GM19193 (cell line): Measurements from ENCODE around the gene RASD2.

Experiments used
- POLR2A ChIP-seq: IDR thresholded peaks from 4 replicates; pipeline ENCODE4 v1.6.1; 2011; ENCODE audit not compliant: insufficient read depth, insufficient read length; ENCODE audit errors: extremely low read depth

The RASD2 gene

GRCh38 chr22:35560824-35561223 lies 20.2 kb downstream of the RASD2 start:
- no peak for TF ChIP-seq POLR2A

DNA sequence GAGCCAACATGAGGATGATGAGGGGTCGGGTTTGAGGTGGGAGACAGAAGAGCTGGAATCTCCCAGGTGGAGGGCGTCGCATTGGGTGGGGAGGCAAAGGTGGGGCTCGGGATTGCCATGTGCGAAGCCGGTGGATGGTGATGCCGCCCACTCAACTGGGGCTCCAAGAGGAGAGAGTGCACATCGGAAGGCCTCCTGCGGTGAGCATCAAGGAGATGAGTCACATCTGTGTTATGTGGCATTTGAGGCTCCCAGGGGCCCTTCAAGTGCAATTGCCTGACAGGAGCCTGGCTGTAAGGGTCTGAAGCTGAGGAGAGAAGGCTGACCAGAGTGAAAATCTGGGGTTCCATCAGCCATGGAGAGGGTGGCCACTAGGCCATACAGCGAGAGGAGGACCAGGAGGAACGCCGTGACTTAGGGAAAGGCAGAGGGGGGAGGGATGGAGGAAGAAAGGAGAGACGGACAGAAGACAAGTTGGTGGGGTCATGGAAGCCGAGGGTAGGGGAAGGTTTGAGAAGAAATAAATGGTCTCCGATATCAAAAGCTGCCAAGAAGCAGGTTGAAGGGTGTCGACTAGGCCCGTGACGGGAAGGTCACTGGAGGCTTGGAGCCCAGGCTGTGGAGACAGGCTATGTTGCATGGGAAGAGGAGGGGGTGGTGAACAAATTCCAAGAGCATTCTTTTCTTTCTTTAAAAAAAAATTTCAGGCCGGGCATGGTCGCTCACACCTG lies 21.3 kb downstream of the RASD2 start:
- no peak for TF ChIP-seq POLR2A

- TF ChIP-seq POLR2A = no peak
These were observed 22.6 kb downstream of the RASD2 start for GRCh38 chr22:35563211-35563610.

DNA sequence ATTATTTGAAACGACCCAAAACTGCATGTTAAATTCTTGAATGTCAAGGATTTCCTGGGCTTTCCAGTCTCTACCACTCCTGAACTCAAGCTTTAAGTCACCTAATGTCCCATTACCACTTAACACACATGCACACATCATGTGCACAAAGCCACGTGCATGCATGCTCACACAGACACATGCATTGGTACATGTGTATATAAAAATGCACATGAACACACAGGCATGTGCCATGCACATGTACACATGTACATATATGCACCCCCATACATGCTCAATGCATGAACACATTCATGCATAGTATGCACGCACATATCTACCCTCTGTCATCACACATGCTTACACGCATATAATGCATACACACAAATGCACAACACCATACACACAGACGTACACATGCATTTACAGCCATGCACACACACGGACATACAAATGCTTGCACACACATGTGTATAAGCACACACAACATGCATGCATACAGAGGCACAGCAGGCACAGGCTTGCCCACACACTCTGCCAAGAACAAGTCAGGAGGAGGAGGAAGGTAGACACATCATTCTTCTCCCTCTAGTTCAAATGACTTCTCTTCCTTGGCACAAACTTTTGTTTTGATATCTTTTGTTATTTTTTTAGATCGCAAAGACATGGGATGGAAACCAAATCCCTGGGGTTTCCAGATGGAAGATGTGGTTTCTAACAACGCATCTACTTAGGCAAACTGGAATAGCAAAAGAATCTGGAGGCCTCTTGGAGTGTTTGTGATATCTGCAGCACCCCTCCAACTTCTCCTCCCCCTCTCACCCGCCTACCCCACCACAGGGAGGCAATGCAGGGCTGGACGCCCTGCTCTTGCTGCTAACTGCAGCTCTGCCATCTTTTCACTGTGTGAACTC lies 24.6 kb downstream of the RASD2 start:
- TF ChIP-seq POLR2A = no peak

- TF ChIP-seq POLR2A = no peak
These were observed 26.9 kb downstream of the RASD2 start for GRCh38 chr22:35567351-35568141.

DNA sequence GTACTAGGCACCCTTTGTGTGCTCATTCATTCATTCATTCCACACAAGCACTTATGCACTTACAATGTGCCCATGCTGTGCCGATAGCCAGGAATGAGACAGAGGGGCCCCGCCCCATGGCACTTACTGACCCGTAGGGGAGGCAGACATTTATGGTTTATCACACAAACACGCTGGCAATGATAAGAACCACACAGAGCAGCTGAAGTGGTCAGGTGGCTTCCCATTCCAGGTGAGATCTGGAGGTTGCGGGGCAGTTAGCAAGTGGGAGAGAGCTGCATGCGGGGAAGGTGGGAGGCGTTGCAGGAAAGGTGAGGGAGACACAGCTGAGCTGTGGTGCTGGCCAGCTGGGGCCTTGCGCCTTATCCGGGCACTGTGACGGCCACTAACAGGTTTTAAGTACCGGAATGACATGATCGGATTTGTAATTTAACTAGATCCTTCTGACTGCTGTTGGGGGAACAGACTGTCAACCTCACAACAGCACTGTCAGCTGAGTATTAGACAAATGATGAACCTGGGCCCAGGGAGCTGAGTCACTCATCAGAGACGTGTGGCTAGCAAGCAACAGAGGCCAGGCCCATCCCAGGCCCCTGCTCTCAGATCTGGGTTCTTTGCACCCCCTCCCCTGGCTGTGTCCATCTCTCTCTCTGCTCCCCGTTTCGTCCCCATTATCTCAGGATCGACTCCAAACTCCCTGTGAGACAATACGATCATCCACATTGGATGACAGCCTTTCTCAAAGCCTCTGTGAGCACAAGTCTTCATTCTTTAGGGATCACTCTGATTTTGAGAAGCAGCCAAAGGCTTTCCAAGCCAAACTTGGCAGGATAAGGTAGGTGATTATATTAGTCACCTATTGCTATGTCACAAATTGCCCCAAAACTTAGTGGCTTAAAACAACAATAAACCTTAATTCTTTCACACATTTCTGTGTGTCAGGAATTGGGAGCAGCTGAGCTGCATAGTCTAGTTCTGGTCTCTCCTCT lies 28.4 kb downstream of the RASD2 start:
- TF ChIP-seq POLR2A = no peak

DNA sequence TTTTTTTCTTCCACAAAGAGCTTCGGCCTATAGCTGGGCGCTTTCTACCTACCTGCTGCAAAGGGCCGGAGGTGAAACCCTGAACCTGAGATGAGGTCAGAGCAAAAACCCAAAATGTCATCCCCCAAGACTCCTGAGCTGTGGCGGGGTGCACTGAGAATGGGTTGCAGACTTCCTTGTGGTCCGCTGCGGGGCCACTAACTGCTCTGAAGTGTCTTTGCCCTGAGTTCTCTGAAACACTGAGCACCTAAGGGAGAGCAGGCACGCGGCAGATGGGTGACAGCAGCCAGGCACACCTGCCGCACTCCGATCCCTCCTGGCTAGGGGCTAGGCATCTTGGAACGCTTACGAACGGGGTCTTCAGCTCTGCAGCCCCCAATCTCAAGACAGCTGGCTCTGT lies 29.3 kb downstream of the RASD2 start:
- TF ChIP-seq POLR2A = no peak

- TF ChIP-seq POLR2A = no peak
These were observed 30.1 kb downstream of the RASD2 start for GRCh38 chr22:35570686-35571194.

DNA sequence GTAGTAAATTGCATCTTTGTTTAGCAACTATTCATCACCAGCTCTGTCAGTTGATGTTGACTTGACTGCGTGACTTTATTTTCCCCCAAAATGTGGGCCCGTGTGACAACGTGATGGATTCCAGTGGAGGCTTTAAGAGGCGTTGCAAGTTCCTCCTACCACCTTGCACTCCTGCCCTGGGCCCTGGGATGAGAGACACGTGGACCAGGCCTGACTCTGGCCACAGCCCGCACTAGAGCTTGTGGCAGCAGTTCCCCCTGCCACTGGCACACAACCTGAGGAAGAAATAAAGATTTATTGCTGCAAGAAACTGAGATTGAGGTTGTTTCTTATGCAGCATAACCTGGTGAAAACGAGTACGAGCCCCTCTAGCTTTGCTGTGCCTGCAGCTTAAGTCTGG lies 31.9 kb downstream of the RASD2 start:
- TF ChIP-seq POLR2A = no peak

- no peak for TF ChIP-seq POLR2A
These were observed 34.6 kb downstream of the RASD2 start for GRCh38 chr22:35575116-35575748.

GRCh38 chr22:35576671-35577070 lies 36.0 kb downstream of the RASD2 start:
- TF ChIP-seq POLR2A = no peak

DNA sequence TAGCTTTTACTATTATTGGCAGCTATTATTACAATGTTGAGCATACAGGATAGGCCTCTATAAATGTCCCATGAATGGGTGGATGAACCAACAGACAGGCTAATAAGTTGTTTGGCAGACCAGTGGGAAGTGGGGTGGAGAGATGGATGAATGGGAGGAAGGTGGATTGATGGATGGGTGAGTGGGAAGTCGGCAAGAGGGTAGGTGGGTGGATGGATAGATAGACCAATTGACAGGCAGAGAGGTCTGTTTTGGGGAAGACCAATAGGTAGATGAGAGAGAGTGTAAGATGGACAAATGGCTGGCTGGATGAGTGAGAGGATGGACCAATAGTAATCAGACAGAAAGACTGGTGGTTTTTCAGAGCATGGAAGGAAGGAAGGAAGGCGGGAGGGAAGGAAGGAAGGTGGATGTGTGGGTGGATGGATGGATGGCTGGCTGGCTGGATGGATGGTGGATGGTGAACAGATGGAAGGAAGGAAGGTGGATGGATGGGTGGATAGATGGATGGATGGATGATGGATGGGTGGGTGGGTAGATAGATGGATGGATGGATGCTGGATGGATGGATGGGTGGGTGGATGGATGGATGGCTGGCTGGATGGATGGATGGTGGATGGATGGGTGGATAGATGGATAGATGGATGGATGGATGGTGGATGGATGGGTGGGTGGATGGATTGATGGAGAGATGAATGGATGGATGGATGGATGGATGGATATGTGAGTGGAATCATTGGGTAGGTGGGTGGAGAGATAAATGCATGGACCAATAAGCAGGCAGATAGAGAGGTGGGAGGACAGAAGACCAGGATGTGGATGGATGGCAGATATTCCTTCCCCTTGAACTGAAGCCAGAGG lies 37.4 kb downstream of the RASD2 start:
- no peak for TF ChIP-seq POLR2A

- no peak for TF ChIP-seq POLR2A
These were observed 38.4 kb downstream of the RASD2 start for GRCh38 chr22:35578836-35579575.
